ENCODE data around the gene DUSP19. TPM values are rescaled to one million over a fixed set of nuclear protein-coding genes. Genes with fewer than 3 reads are reported as not detected.

The DUSP19 gene
- total and polyA plus RNA-seq, 8 donors, result 1.0 to 3.8 (median 1.9) TPM

DNA sequence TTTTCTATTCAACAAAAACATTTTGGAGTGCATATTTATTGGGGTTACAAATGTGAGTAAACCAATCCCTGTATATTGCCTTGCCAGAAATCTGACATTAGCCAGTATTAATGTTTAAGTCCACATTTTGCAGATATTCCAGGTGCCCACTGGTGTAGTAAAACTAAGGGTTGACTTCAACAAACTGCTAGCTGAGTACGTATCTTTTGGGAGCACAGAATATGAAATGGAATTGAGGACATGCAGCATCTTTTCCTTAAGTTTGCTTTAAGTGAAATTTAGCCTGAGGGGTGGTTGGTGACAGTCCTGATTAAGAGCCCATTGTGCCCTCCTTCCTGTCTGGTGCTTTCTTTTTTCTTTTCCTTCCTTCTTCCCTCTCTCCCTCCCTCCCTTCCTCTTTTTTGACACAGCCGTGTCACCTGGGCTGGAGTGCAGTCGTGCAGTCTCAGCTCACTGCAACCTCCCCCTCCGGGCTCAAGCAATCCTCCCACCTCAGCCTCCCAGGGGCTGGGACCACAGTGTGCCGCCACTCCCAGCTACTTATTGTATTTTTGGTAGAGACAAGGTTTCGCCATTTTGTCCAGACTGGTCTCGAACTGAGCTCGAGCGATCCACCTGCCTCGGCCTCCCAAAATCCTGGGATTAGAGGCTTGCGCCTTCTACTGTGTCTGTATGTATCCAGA is 47.3 kb downstream of the DUSP19 start:
- H3K9me3 ChIP-seq, result no peaks in the 10 kb centered on the region
- WGBS, 2 donors, result 82% methylated on average over 11 of the region's 11 CpGs
- peaks cover 0 to 8% (median 0%) of the 10 kb centered on the region in 3 donors for H3K36me3 ChIP-seq
- intact Hi-C loops (cut with DNase I), result no loop called here
- peak overlapping the region in 1 of 4 donors; percentile 79 for H3K4me3 ChIP-seq
- peaks cover 6 to 16% (median 13%) of the 10 kb centered on the region in 3 donors for H3K4me1 ChIP-seq
- no peak overlapping the region for H3K27ac ChIP-seq
- no peak for ATAC-seq
- TF ChIP-seq, protein P1, sequence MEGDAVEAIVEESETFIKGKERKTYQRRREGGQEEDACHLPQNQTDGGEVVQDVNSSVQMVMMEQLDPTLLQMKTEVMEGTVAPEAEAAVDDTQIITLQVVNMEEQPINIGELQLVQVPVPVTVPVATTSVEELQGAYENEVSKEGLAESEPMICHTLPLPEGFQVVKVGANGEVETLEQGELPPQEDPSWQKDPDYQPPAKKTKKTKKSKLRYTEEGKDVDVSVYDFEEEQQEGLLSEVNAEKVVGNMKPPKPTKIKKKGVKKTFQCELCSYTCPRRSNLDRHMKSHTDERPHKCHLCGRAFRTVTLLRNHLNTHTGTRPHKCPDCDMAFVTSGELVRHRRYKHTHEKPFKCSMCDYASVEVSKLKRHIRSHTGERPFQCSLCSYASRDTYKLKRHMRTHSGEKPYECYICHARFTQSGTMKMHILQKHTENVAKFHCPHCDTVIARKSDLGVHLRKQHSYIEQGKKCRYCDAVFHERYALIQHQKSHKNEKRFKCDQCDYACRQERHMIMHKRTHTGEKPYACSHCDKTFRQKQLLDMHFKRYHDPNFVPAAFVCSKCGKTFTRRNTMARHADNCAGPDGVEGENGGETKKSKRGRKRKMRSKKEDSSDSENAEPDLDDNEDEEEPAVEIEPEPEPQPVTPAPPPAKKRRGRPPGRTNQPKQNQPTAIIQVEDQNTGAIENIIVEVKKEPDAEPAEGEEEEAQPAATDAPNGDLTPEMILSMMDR (IDR thresholded peaks at IDR 0.05), result no peak
- DNase-seq, result no peak
- no peak for FAIRE-seq
- H3K27me3 ChIP-seq, result no peaks in the 10 kb centered on the region

DNA sequence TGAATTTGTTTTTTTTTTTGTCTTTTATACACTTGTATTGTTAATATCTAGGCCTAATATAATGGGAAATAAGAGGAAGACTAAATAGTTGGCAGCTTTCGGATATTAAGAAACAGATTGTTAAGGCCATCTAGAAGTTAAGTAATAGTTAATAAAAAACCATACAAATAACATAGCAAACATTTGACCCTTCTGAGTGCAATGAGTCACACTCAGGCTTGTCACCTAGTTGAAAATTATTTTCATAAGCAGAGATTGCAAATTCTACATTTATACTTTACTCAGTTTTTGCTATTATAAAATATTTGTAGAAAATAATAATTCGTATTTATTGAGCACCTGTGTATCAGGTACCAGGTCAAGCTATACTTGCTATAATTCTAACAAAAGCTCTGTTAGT is 48.1 kb downstream of the DUSP19 start:
- ATAC-seq (no peak), FAIRE-seq (no peak), DNase-seq (no peak)
- 63 to 66% methylated on average over 2 of the region's 2 CpGs for WGBS, 2 donors
- peaks cover 6 to 16% (median 13%) of the 10 kb centered on the region in 3 donors for H3K4me1 ChIP-seq
- TF ChIP-seq, protein P1 (IDR thresholded peaks at IDR 0.05), result no peak
- no peak overlapping the region for H3K27ac ChIP-seq
- no peak overlapping the region for H3K4me3 ChIP-seq
- intact Hi-C loops (cut with DNase I), result no loop called here
- H3K27me3 ChIP-seq, result no peaks in the 10 kb centered on the region
- H3K36me3 ChIP-seq, result peaks cover 0 to 15% (median 0%) of the 10 kb centered on the region in 3 donors
- H3K9me3 ChIP-seq, result no peaks in the 10 kb centered on the region

DNA sequence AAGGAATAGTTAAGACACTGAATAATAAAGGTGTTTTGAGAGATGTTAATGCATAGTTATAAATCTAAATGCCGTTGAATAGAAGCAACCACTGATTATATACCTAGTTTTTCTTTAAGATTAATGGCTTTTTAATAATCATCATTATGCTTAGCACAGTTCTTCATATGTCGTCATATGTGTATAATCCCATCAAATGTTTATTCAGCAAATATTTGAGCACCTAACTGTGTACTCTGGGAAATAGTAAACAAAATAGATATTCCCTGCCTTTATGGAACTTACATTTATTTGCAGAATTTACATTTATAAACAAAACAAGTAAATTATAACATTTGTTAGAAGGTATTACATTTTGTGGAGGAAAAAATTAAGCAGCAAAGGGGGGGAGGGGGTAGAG is 55.5 kb downstream of the DUSP19 start:
- Histone ChIP-seq H3K4me3 (no peak overlapping the region), H3K9me3 (no peaks in the 10 kb centered on the region), H3K36me3 (peaks cover 0 to 12% (median 0%) of the 10 kb centered on the region in 3 donors), H3K27ac (no peak overlapping the region), H3K4me1 (peaks cover 0 to 3% (median 0%) of the 10 kb centered on the region in 3 donors), H3K27me3 (no peaks in the 10 kb centered on the region)
- 45 to 54% methylated on average over 2 of the region's 2 CpGs for WGBS, 2 donors
- no peak for ATAC-seq
- no peak for DNase-seq
- TF ChIP-seq, protein P1 (IDR thresholded peaks at IDR 0.05), result no peak
- intact Hi-C loops (cut with DNase I), result no loop called here
- FAIRE-seq, result no peak

DNA sequence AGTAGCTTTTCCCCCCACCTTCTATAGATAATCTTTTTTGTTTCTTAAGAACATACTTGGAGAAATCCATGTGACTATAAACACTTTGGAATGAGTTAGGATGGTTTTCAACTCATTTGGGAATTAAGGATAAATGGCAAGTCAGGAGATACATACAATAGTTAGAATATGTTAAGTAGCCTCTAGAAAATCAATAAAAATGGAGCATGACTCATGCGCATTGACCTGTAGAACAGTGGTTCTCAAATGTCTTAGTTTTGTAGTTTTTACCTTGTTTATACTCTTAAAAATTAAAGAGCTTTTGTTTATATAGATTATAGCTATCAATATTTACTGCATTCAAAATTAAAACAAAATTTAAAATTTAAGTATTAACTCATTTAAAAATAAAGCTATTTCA is 70.4 kb downstream of the DUSP19 start:
- H3K36me3 ChIP-seq, result no peaks in the 10 kb centered on the region
- H3K4me1 ChIP-seq, result no peaks in the 10 kb centered on the region
- DNase-seq, result no peak
- no peak overlapping the region for H3K4me3 ChIP-seq
- ATAC-seq, result no peak
- intact Hi-C loops (cut with DNase I), result no loop called here
- TF ChIP-seq, protein P1 (IDR thresholded peaks at IDR 0.05), result no peak
- no peak for FAIRE-seq
- H3K9me3 ChIP-seq, result no peaks in the 10 kb centered on the region
- H3K27me3 ChIP-seq, result no peaks in the 10 kb centered on the region
- H3K27ac ChIP-seq, result no peak overlapping the region
- 96 to 98% methylated on average over 1 of the region's 1 CpG for whole genome bisulfite sequencing, 2 donors

DNA sequence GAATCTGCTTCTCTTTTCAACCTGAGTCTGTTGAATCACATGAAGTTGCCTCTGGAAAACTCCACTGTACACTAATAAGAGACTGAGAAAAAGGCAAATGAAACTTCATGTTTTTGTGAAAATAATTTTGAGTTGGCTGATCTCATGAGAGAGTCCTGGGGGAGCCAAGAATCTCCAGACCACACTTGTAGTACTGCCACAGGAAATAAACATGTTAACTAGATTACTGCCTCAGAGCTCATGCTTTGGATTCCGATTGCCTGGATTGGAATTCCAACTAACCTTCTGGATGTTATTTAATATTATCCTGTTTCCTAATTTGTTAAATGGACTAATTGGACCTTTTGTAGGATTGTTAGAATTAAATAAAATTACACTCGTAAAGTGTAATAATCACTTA is 70.9 kb downstream of the DUSP19 start:
- Histone ChIP-seq H3K27ac (no peak overlapping the region), H3K27me3 (no peaks in the 10 kb centered on the region), H3K4me3 (no peak overlapping the region), H3K9me3 (no peaks in the 10 kb centered on the region), H3K4me1 (no peaks in the 10 kb centered on the region), H3K36me3 (no peaks in the 10 kb centered on the region)
- intact Hi-C loops (cut with DNase I), result no loop called here
- 93% methylated on average over 2 of the region's 2 CpGs for WGBS, 2 donors
- no peak for DNase-seq
- no peak for ATAC-seq
- no peak for FAIRE-seq
- TF ChIP-seq, protein P1 (IDR thresholded peaks at IDR 0.05), result no peak

All from pancreas (tissue), 10 donors.